KOPT-K1 (cell line): ENCODE results near the gene MGME1.

Source experiments
- H3K27ac ChIP-seq: fragments of 200-600 bp; sonication (generic); 2 replicates; pipeline ENCODE4 v1.5.1; 2016; ENCODE audit warnings: antibody characterized with exemption, mild to moderate bottlenecking, low read depth, low read length; ENCODE audit not compliant: poor library complexity, severe bottlenecking
- H3K36me3 ChIP-seq: fragments of 200-600 bp; sonication (generic); 2 replicates; pipeline ENCODE4 v1.5.1; 2017; ENCODE audit warnings: antibody characterized with exemption, mild to moderate bottlenecking, low read length, moderate library complexity; ENCODE audit not compliant: insufficient read depth
- H3K9me3 ChIP-seq: fragments of 200-600 bp; sonication (generic); 2 replicates; pipeline ENCODE4 v1.5.1; 2017; ENCODE audit warnings: antibody characterized with exemption, low read length, mild to moderate bottlenecking; ENCODE audit not compliant: insufficient read depth, poor library complexity, severe bottlenecking

Gene MGME1

DNA sequence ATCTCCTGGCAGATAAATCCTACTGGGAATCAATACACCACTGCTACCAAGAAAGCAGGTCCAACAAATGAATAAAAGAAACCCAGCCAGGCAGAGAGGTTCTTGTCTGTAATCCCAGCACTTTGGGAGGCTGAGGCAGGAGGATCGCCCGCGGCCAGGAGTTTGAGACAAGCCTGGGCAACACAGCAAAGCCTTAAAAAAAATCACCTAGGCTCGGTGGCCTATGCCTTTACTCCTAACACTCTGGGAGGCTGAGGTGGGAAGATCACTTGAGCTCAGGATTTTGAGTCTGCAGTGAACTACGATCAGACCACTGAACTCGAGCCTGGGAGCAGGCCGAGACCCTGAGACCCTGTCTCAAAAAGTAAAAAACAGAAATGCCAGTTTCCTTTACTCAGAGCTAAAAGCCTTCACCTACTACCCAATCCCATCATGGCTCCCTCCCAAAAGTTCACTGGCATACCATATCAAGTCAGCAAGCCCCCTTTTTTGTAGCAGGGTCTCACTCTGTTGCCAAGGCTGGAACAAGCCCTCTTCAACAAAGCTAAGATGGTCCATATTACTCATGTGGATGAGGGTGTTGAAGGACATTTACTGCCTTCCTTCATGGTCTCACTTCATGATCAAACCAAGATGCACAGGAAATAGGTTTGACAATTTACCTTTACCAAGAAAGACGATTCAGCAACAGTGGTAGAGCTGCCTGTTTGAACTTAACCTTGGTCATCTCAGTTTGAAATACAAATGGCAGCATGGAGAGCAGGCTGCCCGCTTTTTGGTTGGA lies 5.5 kb upstream of the MGME1 start:
- no peak overlapping the region for H3K27ac ChIP-seq
- peaks cover 97% of the 10 kb centered on the region for H3K36me3 ChIP-seq
- H3K9me3 ChIP-seq = no peaks in the 10 kb centered on the region

DNA sequence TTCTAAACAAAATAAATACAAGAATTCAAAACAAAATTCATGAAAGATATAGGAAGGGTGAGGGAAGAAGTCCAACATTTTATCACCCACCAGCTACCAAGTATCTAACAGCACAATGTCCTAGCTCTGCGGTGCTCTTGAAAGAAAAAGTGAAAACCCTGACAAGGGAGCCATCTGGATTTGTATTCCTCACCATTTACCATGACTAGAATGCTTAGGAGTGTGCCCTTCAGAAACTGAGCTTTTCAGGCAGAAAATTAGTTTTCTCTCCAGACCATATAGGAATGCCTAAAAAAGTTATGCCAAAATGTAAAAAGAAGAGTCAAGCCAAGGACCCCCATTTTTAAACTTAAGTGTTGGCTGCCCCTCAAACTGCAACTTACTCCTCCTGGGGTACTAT lies 4.7 kb upstream of the MGME1 start:
- no peak overlapping the region for H3K27ac ChIP-seq
- no peaks in the 10 kb centered on the region for H3K9me3 ChIP-seq
- H3K36me3 ChIP-seq = peaks cover 90% of the 10 kb centered on the region

DNA sequence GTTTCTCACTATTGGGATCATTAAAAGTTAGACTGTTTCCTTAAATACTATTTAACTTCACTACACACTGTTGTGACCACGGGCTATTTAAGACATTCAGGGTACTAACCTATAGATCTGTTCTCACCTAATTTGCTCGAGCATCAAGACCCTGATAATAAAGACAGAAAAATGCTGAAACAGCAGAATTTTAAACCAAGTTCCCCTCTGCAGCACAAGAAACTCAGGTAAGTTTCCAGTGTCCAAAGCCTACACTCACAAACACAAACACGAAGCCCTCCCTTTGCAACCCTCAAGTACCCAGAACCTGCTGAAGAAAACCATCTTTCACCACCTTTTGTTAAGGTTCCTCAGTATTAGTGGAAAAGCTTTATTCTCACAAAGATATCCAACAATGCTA lies 4.2 kb upstream of the MGME1 start:
- H3K27ac ChIP-seq = peak overlapping the region; percentile 100
- H3K9me3 ChIP-seq = no peaks in the 10 kb centered on the region
- peaks cover 85% of the 10 kb centered on the region for H3K36me3 ChIP-seq

DNA sequence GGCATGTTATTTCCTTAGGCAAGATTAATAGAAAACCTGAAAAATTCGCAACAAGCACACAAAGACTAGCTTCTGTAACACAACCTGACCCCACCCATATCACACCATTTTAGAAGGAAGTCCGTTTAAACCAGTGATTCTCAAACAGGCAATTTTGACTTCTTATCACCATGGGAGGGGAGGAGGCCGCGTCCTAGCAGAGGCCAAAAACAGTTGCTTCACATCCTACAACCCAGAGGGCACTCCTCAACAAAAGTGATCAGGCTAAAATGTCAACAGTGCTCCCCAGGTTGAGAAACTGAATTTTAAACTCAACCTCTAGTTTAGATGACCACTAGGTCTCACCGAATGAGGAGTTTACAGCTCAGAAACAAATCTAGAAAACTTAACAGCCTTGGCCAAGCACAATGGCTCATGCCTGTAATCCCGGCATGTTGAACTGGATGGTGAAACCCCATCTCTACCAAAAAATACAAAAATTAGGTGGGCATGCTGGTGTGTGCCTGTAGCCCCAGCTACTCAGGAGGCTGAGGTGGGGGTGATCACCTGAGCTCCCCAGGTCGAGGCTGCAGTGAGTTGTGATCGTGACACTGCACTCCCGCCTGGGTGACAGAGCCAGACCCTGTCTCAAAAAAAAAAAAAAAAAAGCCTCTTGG lies 3.6 kb upstream of the MGME1 start:
- H3K27ac ChIP-seq = peak overlapping the region; percentile 100
- H3K9me3 ChIP-seq = no peaks in the 10 kb centered on the region
- peaks cover 82% of the 10 kb centered on the region for H3K36me3 ChIP-seq

DNA sequence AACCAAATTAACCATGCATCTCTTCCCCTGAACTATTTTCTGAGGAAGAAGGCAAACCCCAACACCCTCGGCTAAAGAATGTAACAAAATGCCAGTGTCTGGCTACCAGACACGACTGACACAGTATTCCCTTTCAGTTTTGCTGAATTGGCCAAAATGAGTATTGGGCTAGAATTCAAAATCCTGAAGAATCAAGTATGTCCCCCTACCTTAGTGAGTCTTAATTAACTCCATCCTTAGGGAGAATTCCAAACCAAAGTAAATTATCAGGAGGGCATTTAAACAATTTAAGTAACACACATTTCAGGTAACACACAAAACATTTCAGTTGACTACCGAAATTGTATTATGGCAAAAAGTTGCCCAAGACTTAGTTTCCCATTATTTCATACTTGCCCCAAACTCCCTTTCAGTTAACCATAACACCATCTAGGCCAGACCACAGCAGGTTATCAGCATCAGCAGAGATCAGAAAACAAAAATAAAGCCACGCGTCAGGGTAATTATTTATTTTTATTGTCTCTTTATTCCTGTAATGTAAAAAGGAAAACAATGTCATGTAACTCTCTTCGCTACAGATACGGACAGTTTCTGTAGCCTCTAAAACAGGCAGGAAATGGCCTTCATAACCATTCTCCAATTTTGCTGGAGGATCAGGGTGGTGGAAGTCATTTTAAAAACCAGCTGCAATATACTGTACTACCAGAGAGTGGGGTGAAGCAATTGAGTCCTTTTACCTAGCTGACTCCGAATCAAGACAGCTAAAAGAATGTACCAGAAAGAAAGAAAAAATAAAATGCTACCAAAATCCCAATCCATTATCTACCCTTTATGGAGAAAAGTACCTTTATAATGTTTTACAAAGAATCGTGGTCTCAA lies 2.1 kb upstream of the MGME1 start:
- Histone ChIP-seq H3K27ac (peak overlapping the region; percentile 100), H3K9me3 (no peaks in the 10 kb centered on the region), H3K36me3 (peaks cover 82% of the 10 kb centered on the region)

DNA sequence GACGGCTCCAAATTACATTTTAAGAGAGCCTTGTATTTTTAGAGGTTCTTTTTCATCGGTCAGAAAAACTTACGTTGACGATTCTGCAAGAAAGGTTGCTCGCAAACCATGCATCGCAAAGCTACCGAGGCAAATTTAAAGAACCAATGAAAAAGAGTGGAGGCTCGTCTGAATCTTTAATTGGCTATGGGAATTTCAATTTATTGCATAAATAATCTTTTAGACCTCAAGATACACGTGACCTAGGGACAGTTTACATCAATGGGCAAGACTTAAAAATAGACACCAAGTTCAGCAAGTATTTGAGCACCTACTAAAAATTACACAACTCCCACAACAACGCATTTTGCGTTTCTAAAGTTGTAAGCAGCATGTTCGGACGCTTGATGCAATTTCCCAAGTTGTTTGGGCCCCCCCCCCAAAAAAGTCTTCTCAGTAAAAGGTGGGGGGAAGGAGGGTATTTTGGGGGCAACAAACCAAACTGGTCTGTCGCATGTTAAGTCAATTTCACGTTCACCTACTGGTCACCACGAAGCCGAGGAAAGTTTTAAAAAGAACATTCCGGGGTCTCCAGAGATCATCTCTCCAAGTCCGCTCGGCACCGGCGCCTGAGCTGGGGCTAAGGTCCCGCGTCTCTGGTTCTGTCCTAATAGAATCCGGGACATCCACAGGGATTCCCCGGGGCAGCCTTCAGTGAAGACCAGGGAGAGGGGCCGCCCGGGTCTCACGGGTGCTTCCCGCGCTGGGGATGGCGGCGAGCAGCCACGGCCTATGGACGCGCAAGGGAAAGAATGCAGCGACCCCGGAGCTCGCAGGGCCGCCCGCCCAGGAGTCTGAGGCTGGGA lies 1.1 kb upstream of the MGME1 start:
- Histone ChIP-seq H3K36me3 (peaks cover 81% of the 10 kb centered on the region), H3K9me3 (no peaks in the 10 kb centered on the region), H3K27ac (peak overlapping the region; percentile 100)

DNA sequence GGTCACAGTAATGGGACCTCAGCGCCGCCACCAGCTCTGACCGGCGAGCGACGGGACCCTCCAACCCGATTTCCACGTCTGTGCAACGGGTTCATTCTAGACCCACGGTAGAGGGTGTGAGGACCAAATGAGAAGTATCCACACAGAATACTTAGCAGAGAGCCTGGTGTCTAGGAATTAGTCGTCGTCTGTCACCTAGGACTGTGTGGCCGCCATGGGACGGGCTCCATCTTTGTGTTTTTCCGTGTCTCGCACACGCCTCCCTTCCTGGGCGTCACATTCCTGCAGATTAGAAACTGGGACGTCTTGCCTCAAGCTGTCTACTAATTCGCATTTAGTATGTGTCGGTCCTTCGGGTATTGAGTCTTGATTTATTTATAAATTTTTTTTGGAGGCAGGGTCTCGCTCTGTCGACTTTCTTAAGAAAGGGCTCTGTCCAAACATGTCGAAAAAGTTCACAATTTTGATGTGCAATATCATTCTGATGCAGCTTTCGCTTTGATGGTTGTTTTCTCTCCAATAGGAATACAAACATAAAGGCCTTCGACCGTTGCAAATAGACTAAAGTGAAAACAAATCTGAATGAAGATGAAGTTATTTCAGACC lies 563 bp downstream of the MGME1 start:
- no peaks in the 10 kb centered on the region for H3K9me3 ChIP-seq
- peaks cover 75% of the 10 kb centered on the region for H3K36me3 ChIP-seq
- H3K27ac ChIP-seq = peak overlapping the region; percentile 100

DNA sequence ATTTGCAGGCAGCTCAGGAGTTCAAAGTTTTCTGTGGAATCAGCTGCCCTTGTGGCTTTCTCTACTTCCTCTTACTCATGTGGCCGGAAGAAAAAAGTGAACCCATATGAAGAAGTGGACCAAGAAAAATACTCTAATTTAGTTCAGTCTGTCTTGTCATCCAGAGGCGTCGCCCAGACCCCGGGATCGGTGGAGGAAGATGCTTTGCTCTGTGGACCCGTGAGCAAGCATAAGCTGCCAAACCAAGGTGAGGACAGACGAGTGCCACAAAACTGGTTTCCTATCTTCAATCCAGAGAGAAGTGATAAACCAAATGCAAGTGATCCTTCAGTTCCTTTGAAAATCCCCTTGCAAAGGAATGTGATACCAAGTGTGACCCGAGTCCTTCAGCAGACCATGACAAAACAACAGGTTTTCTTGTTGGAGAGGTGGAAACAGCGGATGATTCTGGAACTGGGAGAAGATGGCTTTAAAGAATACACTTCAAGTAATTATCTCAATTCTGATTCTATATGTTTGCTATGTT lies 1.1 kb downstream of the MGME1 start:
- H3K36me3 ChIP-seq = peaks cover 73% of the 10 kb centered on the region
- H3K27ac ChIP-seq = peak overlapping the region; percentile 100
- H3K9me3 ChIP-seq = no peaks in the 10 kb centered on the region

DNA sequence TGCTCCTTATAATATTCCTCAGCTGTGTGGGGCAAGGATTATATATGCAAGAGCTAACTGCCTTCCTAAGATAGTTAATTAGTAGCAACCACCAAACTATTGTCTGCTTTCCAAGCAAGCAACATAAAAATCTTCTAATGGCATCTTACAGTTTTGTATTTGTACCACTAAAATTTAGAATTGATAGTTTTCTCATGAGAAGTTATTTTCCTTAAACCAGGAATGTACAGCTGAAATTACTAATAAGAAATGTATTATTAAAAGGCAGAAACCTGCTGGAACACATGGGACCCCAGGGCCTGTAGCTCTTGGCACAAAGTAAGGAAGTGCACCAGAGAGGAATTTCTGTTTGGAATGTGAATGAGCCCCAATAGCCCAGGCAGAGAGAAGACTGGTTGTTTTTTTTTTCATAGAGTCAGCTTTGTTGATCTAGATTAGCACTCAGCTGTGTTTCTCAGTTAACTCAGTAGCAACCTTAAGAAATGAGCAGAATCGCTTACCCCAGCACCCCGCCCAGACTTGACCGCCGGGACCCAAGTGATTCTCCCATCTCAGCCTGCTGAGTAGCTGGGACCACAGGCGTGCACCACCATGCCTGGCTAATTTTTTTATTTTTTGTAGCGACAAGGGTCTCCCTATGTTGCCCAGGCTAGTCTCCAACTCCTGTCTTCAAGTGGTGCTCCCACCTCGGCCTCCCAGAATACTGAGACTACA lies 2.6 kb downstream of the MGME1 start:
- Histone ChIP-seq H3K27ac (peak overlapping the region; percentile 100), H3K36me3 (peaks cover 73% of the 10 kb centered on the region), H3K9me3 (no peaks in the 10 kb centered on the region)

DNA sequence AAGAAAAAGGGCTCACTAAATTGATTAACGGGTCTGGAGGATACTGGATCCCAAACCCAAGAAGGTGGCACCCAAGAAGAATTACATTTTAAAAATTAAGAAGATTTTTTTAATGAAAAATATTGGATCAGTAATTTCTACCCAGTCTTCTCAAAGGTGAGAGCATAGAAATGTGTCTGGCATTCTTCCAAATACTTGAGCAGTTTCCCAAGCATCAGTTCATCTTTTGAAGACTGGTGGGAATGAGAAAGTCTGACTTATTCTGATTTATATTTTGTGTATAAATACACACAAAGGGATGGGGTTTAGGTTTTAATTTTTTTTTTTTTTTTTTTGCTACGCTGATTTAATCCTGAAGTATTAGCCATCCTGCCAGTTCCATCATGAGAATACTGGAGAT lies 3.3 kb downstream of the MGME1 start:
- H3K9me3 ChIP-seq = no peaks in the 10 kb centered on the region
- H3K36me3 ChIP-seq = peaks cover 73% of the 10 kb centered on the region
- H3K27ac ChIP-seq = peak overlapping the region; percentile 100

DNA sequence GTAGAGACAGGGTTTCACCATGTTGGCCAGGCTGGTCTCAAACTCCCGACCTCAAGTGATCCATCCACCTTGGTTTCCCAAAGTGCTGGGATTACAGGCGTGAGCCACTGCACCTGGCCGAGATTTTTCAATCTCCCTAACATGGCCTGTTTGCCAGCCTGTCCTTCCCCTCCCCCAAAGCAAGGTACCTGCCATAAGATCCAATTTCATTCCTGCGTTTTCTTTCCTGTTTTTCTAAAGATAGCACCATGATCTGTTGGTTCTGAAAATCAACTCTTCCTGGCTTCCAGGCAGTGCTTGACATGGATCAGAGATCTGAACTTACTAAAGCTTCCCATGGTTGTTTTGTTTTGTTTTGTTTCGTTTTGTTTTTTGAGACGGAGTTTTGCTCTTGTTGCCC lies 7.5 kb downstream of the MGME1 start:
- no peak overlapping the region for H3K27ac ChIP-seq
- H3K36me3 ChIP-seq = peaks cover 82% of the 10 kb centered on the region

DNA sequence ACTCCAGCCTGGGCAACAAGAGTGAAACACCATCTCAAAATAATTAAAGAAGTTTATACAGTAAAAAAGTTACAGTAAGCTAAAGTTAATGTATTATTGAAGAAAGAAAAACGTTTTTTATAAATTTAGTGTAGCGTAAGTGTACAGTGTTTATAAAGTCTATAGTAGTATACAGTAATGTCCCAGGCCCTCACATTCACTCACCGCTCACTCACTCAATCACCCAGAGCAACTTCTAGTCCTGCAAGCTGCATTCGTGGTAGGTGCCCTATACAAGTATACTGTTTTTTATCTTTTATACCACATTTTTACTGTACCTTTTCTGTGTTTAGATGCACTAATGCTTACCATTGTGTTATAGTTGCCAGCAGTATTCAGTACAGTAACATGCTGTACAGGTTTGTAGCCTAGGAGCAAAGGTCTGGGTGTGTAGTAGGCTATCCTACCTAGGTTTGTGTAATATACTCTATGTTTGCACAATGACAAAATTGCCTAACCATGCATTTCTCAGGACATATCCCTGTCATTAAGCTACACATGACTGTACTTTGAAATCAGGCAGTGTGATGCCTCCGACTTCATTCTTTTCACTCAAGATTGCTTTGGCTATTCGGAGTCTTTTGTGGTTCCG lies 16.7 kb downstream of the MGME1 start:
- Histone ChIP-seq H3K9me3 (no peaks in the 10 kb centered on the region), H3K36me3 (peaks cover 92% of the 10 kb centered on the region), H3K27ac (no peak overlapping the region)

More for the DNA sequence above, 7.5 kb downstream of the MGME1 start:
- H3K9me3 ChIP-seq = no peaks in the 10 kb centered on the region

DNA sequence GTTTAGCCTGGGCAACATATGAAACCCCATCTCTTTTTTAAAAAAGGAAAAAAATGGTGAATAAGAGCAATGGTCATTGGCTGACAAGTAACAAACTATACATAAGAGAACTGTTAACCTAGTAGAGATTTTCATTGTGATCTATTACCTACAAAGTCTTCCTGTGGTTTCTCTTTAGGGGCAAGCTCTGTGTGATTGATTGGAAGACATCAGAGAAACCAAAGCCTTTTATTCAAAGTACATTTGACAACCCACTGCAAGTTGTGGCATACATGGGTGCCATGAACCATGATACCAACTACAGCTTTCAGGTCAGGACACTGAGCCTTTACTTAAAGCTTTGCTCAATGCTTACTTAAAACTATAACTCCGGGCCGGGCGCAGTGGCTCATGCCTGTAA lies 19.2 kb downstream of the MGME1 start:
- Histone ChIP-seq H3K36me3 (peaks cover 82% of the 10 kb centered on the region), H3K27ac (no peak overlapping the region), H3K9me3 (no peaks in the 10 kb centered on the region)
